ENCODE results near the gene YPEL2. TPM values are rescaled to one million over a fixed set of nuclear protein-coding genes. Genes with fewer than 3 reads are reported as not detected.

Gene YPEL2
- polyA plus RNA-seq, 2 of the 4 experiments (the other 2 are of a cell fraction): 5.4 to 8.2 TPM

- 68% methylated on average over 5 of the region's 5 CpGs for WGBS (ENCODE audit: missing lambda C conversion rate)
- DNase-seq (ENCODE audit: low read depth in 1 of 2, low spot score in 1 of 2) (peak in 1 of 2 experiments; percentile 20), ATAC-seq (no peak), FAIRE-seq (no peak)
- no peak overlapping the region for H3K4me3 ChIP-seq
- no peaks in the 10 kb centered on the region for H3K9me3 ChIP-seq
- peak overlapping the region in 1 of 2 experiments; percentile 23; a peak in 1 of 6 replicates for H3K27ac ChIP-seq
- CTCF ChIA-PET: interaction anchor here (1.0 to 12.7 kb wide), 4 partner anchors 11 to 117 kb away, joined by 3 to 171 read pairs (median 12); no protein-coding TSS in a partner anchor
- peaks cover 11% of the 10 kb centered on the region for H3K4me1 ChIP-seq
- no peak overlapping the region for H3K4me2 ChIP-seq
- no peak for TF ChIP-seq CEBPB (IDR thresholded peaks at IDR 0.05)
- TF ChIP-seq ATOH8 (CRISPR knock-in tag; IDR thresholded peaks at IDR 0.05; ENCODE audit: low read depth): no peak
- no peak for TF ChIP-seq BCL3 (IDR thresholded peaks at IDR 0.05)
- TF ChIP-seq RAD21 (conservative IDR thresholded peaks at IDR 0.05 in 1 of 2, IDR thresholded peaks at IDR 0.05 in 1 of 2): no peak
- no peak for TF ChIP-seq HDAC2 (IDR thresholded peaks at IDR 0.05)
- no peak for TF ChIP-seq JUN (IDR thresholded peaks at IDR 0.05)
- no peak for TF ChIP-seq ZSCAN20 (CRISPR knock-in tag; IDR thresholded peaks at IDR 0.05)
- TF ChIP-seq CBX2 (IDR thresholded peaks at IDR 0.05; ENCODE audit: borderline replicate concordance, low read depth): no peak
- no peak for TF ChIP-seq PHF8 (IDR thresholded peaks at IDR 0.05; ENCODE audit: borderline replicate concordance, low read depth)
- POLR2A ChIA-PET: no interaction called here
These were observed 96.0 kb downstream of the YPEL2 start for GRCh38 chr17:59427425-59427921.

- 79% methylated on average over 9 of the region's 9 CpGs for WGBS (ENCODE audit: missing lambda C conversion rate)
- Histone ChIP-seq H3K27ac (no peak overlapping the region), H3K4me2 (no peak overlapping the region), H3K4me1 (peaks cover 7% of the 10 kb centered on the region), H3K4me3 (no peak overlapping the region), H3K9me3 (no peaks in the 10 kb centered on the region)
- DNase-seq (ENCODE audit: low read depth in 1 of 2, low spot score in 1 of 2) (no peak), FAIRE-seq (no peak), ATAC-seq (no peak)
- ChIA-PET CTCF (interaction anchor here (0.6 to 12.7 kb wide), 5 partner anchors 11 to 879 kb away, joined by 3 to 171 read pairs (median 9); no protein-coding TSS in a partner anchor), POLR2A (no interaction called here)
- no peak for TF ChIP-seq RNF2 (IDR thresholded peaks at IDR 0.05; ENCODE audit: borderline replicate concordance, low read depth)
- no peak for TF ChIP-seq ZFP36 (IDR thresholded peaks at IDR 0.05; ENCODE audit: borderline replicate concordance, partially characterized antibody)
- TF ChIP-seq REST (IDR thresholded peaks at IDR 0.05): no peak
- no peak for TF ChIP-seq EHF (CRISPR knock-in tag; IDR thresholded peaks at IDR 0.05)
- TF ChIP-seq HEYL (CRISPR knock-in tag; IDR thresholded peaks at IDR 0.05): no peak
- TF ChIP-seq POLR2A (IDR thresholded peaks at IDR 0.05; ENCODE audit: low read length): no peak
- TF ChIP-seq ZNF302 (CRISPR knock-in tag; IDR thresholded peaks at IDR 0.05): no peak
- no peak for TF ChIP-seq MAFK (IDR thresholded peaks at IDR 0.05; ENCODE audit: partially characterized antibody)
- no peak for TF ChIP-seq MAX (IDR thresholded peaks at IDR 0.05)
- no peak for TF ChIP-seq RCOR1 (IDR thresholded peaks at IDR 0.05; ENCODE audit: low read depth, low read length)
These were observed 96.5 kb downstream of the YPEL2 start for GRCh38 chr17:59427996-59428395.

Measured in A549 (cell line).